ENCODE measurements around the gene ESYT3. TPM values are rescaled to one million over a fixed set of nuclear protein-coding genes. Genes with fewer than 3 reads are reported as not detected.

Gene ESYT3
- total RNA-seq, 2 experiments from 2014 or later, result not detected

DNA sequence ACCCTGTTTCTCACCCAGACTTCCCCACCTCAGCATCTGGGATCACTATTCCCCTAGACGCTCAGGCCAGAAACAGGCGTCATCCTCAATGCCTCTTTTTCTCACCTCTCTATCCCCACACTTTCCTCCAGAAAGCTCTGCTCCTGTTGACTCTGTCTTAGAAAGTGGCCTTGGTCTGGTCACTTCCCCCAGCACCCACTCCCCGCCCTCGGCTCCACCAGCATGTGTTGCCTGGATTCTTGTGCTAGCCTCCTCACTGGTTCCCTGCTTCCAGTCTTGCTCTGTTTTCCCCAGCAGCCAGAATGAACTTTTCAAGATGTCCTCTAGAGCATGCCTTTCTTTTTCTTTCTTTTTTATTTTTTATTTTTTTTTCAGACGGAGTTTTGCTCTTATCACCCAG lies 39.7 kb upstream of the ESYT3 start:
- Histone ChIP-seq H3K36me3 (ENCODE audit: insufficient read depth, low read length) (no peaks in the 10 kb centered on the region), H2AFZ (ENCODE audit: low read length) (no peak overlapping the region), H3K4me1 (ENCODE audit: insufficient read depth, low read length, poor library complexity, severe bottlenecking) (peaks cover 5% of the 10 kb centered on the region), H3K79me2 (ENCODE audit: insufficient read depth, low read depth, low read length) (no peaks in the 10 kb centered on the region), H3K4me3 (ENCODE audit: low read depth, low read length, poor library complexity, severe bottlenecking) (no peak overlapping the region), H4K20me1 (ENCODE audit: insufficient read depth, low read length) (no peaks in the 10 kb centered on the region), H3K9me3 (ENCODE audit: low read length) (no peaks in the 10 kb centered on the region), H3K4me2 (ENCODE audit: low read length) (no peak overlapping the region), H3K27ac (ENCODE audit: low read depth, low read length, poor library complexity, severe bottlenecking) (no peak overlapping the region), H3K9me2 (ENCODE audit: insufficient read depth, low read length) (no peaks in the 10 kb centered on the region)
- DNase-seq (ENCODE audit: low spot score), result no peak
- BruUV-seq (replicated peaks), result no TSS peak
- intact Hi-C loops (cut with micrococcal nuclease; ENCODE audit: unreplicated experiment), result no loop called here
- POLR2A ChIA-PET, result no interaction called here
- TF ChIP-seq EZH2phosphoT487 (IDR thresholded peaks at IDR 0.05; ENCODE audit: borderline replicate concordance, low read depth, low read length), result no peak
- TF ChIP-seq, protein P1, sequence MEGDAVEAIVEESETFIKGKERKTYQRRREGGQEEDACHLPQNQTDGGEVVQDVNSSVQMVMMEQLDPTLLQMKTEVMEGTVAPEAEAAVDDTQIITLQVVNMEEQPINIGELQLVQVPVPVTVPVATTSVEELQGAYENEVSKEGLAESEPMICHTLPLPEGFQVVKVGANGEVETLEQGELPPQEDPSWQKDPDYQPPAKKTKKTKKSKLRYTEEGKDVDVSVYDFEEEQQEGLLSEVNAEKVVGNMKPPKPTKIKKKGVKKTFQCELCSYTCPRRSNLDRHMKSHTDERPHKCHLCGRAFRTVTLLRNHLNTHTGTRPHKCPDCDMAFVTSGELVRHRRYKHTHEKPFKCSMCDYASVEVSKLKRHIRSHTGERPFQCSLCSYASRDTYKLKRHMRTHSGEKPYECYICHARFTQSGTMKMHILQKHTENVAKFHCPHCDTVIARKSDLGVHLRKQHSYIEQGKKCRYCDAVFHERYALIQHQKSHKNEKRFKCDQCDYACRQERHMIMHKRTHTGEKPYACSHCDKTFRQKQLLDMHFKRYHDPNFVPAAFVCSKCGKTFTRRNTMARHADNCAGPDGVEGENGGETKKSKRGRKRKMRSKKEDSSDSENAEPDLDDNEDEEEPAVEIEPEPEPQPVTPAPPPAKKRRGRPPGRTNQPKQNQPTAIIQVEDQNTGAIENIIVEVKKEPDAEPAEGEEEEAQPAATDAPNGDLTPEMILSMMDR (conservative IDR thresholded peaks at IDR 0.05; ENCODE audit: low read length), result no peak
- CTCF ChIA-PET (ENCODE audit: unreplicated experiment), result no interaction called here

DNA sequence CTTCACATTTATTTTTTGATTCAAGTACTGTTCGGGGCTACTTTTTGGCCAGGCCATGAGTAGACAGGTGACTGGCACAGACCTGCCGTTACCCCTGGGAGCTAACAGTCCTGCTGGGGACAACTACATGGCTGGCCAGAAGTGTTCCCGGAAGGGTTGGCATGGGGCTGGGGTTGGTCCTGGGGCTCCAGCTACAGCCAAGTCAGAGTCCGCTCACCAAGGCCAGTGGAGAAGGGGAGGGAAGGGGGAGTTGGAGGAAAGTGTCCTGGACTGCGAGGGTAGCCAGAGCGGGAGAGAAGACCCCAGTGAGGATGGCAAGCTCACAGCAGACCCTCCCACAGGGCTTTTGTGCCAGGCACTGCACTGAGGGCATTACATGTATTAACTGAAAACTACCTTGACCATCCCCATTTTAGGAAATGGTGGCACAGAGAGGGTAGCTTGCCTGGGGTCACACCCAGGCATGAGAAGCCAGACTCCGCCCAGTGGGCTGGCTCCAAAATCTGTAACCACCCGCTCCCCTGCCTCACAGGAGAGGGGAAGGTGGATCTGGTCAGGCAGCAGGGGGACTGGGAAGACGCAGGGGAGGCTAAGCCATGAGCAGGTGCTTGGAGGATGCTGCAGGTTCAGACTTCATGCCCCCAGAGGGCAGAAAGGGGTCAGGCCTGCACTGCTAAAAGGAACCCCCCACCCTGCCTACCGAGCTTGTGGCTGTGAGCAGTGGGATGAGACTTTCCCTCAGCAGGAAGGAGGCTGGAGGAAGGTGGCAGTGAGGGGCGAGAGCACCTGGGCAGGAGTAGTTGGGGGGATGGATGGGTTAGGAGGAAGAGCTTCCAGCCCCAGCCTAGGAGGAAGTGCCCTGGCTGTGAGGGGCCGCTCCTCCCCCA lies 38.3 kb upstream of the ESYT3 start:
- no TSS peak for BruUV-seq (replicated peaks)
- no peaks in the 10 kb centered on the region for H3K9me3 ChIP-seq (ENCODE audit: low read length)
- CTCF ChIA-PET (ENCODE audit: unreplicated experiment), result no interaction called here
- H3K36me3 ChIP-seq (ENCODE audit: insufficient read depth, low read length), result no peaks in the 10 kb centered on the region
- POLR2A ChIA-PET, result no interaction called here
- H4K20me1 ChIP-seq (ENCODE audit: insufficient read depth, low read length), result no peaks in the 10 kb centered on the region
- DNase-seq (ENCODE audit: low spot score), result no peak
- no peak overlapping the region for H3K4me2 ChIP-seq (ENCODE audit: low read length)
- no peak overlapping the region for H3K4me3 ChIP-seq (ENCODE audit: low read depth, low read length, poor library complexity, severe bottlenecking)
- intact Hi-C loops (cut with micrococcal nuclease; ENCODE audit: unreplicated experiment), result no loop called here
- peaks cover 5% of the 10 kb centered on the region for H3K4me1 ChIP-seq (ENCODE audit: insufficient read depth, low read length, poor library complexity, severe bottlenecking)
- TF ChIP-seq, protein P1 (conservative IDR thresholded peaks at IDR 0.05; ENCODE audit: low read length), result no peak
- no peak for TF ChIP-seq EZH2phosphoT487 (IDR thresholded peaks at IDR 0.05; ENCODE audit: borderline replicate concordance, low read depth, low read length)
- H3K79me2 ChIP-seq (ENCODE audit: insufficient read depth, low read depth, low read length), result no peaks in the 10 kb centered on the region
- H3K27ac ChIP-seq (ENCODE audit: low read depth, low read length, poor library complexity, severe bottlenecking), result no peak overlapping the region
- H2AFZ ChIP-seq (ENCODE audit: low read length), result no peak overlapping the region
- no peaks in the 10 kb centered on the region for H3K9me2 ChIP-seq (ENCODE audit: insufficient read depth, low read length)

DNA sequence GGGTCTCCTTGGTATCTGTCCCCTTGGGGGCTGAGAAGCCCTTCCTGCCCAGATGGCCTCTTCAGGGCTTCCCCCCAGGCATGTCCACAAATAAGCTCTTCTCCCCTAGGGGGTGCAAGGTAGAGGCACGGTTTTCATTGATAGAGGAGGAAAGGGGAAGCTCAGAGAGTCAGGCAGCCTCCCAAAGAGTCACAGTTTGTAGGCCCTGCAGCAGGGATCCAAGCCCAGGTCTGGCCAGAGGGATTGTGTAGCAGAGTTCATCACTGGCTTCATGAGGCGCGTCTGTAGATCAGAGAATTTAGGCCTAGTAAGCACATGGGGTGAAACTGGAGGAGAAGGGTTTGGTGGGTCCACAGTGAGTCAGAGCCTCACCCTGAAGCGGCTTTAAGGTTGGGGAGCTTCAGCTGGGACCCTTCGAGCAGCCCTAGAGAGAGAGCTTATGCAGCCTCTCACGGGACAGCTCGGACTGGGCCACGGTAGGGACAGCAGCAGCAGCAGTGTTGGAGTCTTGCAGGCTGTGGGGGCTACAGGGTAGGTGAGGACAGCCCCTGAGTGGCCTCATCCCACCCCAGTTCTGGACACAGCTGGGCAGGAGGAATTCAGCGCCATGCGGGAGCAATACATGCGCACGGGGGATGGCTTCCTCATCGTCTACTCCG lies 37.5 kb upstream of the ESYT3 start:
- intact Hi-C loops (cut with micrococcal nuclease; ENCODE audit: unreplicated experiment), result no loop called here
- Histone ChIP-seq H3K9me2 (ENCODE audit: insufficient read depth, low read length) (no peaks in the 10 kb centered on the region), H4K20me1 (ENCODE audit: insufficient read depth, low read length) (no peaks in the 10 kb centered on the region), H3K4me2 (ENCODE audit: low read length) (no peak overlapping the region), H3K27ac (ENCODE audit: low read depth, low read length, poor library complexity, severe bottlenecking) (no peak overlapping the region), H3K4me3 (ENCODE audit: low read depth, low read length, poor library complexity, severe bottlenecking) (no peak overlapping the region), H3K9me3 (ENCODE audit: low read length) (no peaks in the 10 kb centered on the region), H3K79me2 (ENCODE audit: insufficient read depth, low read depth, low read length) (no peaks in the 10 kb centered on the region), H2AFZ (ENCODE audit: low read length) (no peak overlapping the region), H3K36me3 (ENCODE audit: insufficient read depth, low read length) (no peaks in the 10 kb centered on the region), H3K4me1 (ENCODE audit: insufficient read depth, low read length, poor library complexity, severe bottlenecking) (peaks cover 5% of the 10 kb centered on the region)
- TF ChIP-seq EZH2phosphoT487 (IDR thresholded peaks at IDR 0.05; ENCODE audit: borderline replicate concordance, low read depth, low read length), result no peak
- TF ChIP-seq, protein P1 (conservative IDR thresholded peaks at IDR 0.05; ENCODE audit: low read length), result no peak
- no TSS peak for BruUV-seq (replicated peaks)
- DNase-seq (ENCODE audit: low spot score), result peak; percentile 21
- CTCF ChIA-PET (ENCODE audit: unreplicated experiment), result no interaction called here
- POLR2A ChIA-PET, result no interaction called here

All from OCI-LY7 (cell line).